IPS-18c (cell line): ENCODE measurements around the gene KLF9.

Experiments
- H3K4me3 ChIP-seq: 2 replicates; pipeline ENCODE4 v1.7.0; 2013; ENCODE audit warnings: low read depth, mild to moderate bottlenecking, low read length, moderate library complexity; ENCODE audit not compliant: insufficient read depth
- H3K9me3 ChIP-seq: one replicate; pipeline ENCODE4 v1.6.1; 2013; ENCODE audit warnings: mild to moderate bottlenecking, low read length, moderate library complexity; ENCODE audit not compliant: control insufficient read depth, insufficient read depth

The KLF9 gene

GRCh38 chr9:70340572-70340971 lies 73.9 kb downstream of the KLF9 start:
- Histone ChIP-seq H3K9me3 (no peaks in the 10 kb centered on the region), H3K4me3 (no peak overlapping the region)
